Erythroblast (primary cell): ENCODE results near the gene OR6B3.
A peak's percentile ranks its signal among the peaks of the same experiment; 100 is the strongest.

ENCODE experiments used
- DNase-seq, 2 experiments: peaks; one replicate each; lab custom pipeline; 2025; lab: John Stamatoyannopoulos, UW
- GATA1 ChIP-seq: IDR thresholded peaks from 2 replicates; pipeline ENCODE4 v1.6.1; 2011; ENCODE audit warnings: low read depth, mild to moderate bottlenecking, control low read depth, low read length, moderate library complexity
- POLR2A ChIP-seq: IDR thresholded peaks from 2 replicates; pipeline ENCODE4 v1.6.1; 2011; ENCODE audit warnings: mild to moderate bottlenecking, low read length

Gene OR6B3

DNA sequence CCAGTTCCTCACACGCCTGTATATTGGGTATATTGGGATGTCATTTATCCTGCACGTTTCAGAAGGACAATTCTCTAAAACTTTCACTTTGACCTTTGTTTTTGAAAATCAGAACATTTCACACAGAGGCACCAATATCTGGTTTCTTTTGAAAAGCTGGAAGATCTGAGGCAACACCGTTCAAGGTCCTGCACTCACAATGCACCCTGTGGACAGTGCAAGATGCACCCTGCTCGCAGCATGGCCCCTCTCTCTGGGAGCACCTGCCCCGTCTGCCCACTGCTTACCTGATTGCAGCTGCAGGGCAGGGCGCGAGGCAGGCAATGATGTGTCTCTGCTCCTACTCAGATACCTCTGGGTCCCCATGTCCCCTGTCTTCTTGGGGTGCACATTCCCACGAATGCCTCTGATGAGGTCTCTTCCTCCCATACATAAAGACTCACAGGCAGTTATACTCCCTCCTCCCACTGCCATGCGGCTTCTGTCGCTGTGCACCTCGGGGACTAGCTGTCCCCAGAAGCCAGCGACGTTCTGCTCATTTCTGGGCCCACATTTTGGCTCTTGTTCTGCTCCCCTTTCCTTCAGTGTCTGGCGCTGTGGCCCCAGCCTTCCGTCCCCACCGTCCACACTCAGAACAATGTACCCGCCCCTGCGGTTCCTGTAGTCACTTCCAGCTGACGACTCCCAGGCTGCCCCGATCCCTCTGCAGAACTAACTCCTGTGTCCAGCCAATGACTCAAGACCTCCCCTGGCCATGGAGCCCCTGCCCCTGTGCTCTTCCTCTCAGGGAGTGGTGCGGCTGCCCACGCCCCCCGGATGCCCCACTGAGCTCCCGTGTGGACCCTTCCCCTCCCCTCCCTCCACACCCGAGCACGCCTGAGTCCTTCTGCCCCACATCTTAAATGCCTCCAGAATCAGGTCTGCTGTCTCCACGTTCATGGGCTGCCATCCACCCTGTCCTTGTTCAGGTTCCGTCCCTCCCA is at the start of gene OR6B3:
TSS of gene OR6B3 (minus strand) at position 349 of the 983 bp plus-strand sequence.
- TF ChIP-seq GATA1 (no peak), POLR2A (no peak)
- no peak for DNase-seq

DNA sequence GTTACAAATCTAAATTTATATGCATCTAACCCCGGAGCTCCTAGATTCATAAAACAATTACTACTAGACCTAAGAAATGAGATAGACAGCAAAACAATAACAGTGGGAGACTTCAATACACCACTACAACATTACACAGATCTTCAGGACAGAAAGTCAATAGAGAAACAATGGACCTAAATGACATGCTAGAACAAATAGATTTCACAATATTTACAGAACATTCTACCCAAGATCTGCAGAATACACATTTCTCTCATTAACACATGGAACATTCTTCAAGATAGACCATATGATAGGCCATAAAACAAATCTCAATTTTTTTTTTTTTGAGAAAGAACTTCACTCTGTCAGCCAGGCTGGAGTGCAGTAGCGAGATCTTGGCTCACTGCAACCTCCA is 45.0 kb upstream of the OR6B3 start:
- TF ChIP-seq GATA1 (no peak), POLR2A (no peak)
- no peak for DNase-seq

DNA sequence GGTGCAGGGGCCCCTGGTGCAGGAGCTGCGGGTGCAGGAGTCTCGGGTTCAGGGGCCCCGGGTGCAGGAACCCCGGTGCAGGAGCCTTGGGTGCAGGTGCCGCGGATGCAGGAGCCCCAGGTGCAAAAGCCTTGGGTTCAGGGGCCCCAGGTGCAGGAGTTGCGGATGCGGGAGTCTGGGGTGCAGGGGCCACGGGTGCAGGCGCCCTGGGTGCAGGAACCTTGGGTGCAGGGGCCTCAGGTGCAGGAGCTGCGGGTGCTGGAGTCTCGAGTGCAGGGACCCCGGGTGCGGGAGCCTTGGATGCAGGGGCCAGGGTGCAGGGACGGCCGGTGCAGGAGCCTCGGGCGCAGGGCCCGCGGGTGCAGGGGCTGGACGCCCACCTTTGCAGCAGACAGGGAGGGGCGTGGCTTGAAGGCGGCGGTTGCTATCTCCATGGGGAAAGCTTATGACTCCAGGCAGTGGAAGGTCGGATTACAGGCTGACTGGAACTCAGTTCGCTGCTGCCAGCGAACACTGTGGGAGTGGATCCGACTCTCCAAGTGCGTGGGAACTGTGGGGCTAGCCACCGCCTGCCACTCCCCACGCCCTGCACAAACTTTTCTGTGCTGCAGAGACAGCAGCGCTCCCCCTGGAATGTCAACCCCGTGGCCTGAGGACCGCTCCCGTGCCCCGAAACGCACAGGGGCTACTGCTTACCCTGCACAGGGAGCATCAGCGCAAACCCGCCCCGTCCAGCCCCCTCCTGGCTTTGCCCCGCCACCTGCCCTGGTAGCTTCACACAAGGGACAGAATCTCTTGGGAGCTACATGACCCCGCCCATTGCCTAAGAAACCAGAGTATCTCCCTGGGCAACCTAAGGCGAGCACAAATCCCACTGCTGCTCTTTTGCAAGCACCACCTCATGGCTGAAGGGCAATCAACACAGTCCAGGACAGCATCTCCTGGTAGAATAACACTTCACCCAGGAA is 42.5 kb upstream of the OR6B3 start:
- TF ChIP-seq GATA1: no peak
- no peak for TF ChIP-seq POLR2A
- DNase-seq: no peak

DNA sequence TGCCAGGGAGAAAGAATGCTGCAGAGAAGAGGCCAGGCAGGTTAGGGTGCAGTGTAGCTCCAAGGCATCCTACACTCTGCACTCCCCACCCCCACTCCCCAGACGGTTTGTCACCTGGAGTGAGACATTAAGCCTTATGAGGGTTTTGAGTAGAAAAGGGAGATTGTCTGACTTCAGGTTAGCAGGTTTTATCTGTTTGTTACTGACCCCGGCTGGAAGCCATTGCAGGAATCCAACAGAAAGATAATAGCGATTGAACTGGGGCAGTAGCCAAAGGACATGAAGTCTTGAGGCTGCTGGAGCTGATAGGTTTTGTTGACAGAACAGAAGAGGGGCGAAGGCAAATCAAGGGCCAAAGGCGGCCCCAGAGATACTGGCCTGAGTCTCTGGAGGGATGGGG is 36.0 kb upstream of the OR6B3 start:
- DNase-seq: no peak
- no peak for TF ChIP-seq POLR2A
- TF ChIP-seq GATA1: no peak

DNA sequence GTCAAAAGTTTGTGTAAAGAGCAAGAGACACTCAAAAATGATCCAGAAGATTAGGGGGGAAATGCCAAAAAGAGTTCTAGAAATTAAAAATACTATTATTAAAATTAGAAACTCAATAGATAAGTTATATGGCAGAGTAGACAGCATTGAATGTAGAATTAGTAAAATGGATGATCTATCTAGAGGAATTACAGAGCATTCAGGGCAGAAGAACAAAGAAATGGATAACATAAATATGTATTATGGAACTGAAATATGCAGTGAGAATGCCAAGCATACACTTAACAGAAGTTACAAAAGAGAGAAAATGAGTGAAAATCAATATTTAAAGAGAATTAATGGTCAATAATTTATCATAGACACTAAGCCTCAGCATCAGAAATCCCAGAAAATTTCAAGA is 33.2 kb upstream of the OR6B3 start:
- no peak for TF ChIP-seq GATA1
- TF ChIP-seq POLR2A: no peak
- no peak for DNase-seq

DNA sequence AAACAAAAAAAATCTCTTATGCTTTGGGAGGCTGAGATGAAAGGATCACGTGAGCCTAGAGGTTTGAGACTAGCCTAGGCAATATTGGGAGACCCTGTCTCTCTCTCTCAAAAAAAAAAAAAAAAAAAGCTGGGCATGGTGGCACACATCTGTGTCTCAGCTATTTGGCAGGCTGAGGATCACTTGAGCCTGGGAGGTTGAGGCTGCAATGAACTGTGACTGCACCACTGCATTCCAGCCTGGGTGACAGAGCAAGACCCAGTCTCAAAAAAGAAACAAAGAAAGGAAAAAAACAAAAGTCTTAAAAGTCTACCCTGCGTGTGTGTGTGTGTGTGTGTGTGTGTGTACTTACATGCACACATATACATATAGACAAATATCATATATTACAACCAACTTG is 25.3 kb upstream of the OR6B3 start:
- TF ChIP-seq GATA1 (no peak), POLR2A (no peak)
- DNase-seq: no peak

DNA sequence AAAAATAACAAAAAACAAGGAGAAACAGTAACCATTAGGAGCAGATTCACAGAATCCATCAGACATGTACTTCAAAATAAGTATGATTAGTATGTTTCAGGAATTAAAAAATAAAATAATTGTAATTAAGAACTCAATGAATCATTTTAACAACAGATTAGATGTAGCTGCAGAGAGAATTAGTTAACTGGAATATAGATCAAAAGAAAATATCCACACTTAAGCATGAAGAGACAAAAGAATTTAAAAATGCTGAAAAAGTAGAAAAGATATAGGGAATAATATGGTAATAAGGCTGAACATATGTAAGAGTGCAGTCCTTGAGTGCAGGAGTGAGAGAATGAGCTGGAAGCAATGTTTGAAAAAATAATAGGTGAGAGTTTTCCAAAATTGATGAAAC is 24.1 kb upstream of the OR6B3 start:
- no peak for TF ChIP-seq POLR2A
- TF ChIP-seq GATA1: no peak
- DNase-seq: no peak

DNA sequence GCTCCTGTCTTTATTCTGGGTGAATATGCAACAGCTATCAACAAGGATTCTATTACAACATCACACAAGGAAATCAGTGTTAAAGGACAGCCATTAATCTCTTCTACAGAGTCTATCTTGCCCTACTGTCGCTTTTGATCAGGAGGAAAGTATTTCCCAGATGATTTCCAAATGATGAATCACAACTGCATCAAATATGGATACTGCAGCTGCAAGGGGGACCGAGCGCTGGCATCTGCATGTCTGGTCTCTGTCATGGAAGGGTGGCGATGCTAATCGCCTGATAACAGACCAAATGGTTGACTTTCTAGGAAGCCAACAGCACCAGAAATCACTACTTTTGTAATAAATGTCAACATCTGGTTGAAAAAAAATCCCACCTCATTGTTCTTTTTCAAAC is 21.2 kb upstream of the OR6B3 start:
- TF ChIP-seq POLR2A (no peak), GATA1 (no peak)
- DNase-seq: no peak

DNA sequence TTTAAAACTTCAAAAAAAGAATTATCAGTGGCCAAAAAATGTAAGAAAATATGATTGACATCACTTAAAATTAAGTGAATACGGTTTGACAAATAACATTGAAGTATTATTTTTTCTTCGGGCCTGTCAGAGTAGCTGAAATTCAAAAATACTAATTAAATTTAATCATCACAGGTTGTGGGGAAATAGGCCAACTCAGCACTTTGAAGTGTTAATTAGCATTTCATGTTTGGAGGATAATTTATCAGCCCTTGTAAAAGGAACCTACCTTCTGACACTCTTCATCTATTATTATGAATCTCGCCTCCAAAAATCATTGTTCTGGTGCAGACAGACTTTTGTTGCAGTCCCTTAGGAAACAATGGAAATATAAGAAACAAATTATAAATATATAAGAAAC is 17.6 kb upstream of the OR6B3 start:
- no peak for DNase-seq
- TF ChIP-seq GATA1 (no peak), POLR2A (no peak)

DNA sequence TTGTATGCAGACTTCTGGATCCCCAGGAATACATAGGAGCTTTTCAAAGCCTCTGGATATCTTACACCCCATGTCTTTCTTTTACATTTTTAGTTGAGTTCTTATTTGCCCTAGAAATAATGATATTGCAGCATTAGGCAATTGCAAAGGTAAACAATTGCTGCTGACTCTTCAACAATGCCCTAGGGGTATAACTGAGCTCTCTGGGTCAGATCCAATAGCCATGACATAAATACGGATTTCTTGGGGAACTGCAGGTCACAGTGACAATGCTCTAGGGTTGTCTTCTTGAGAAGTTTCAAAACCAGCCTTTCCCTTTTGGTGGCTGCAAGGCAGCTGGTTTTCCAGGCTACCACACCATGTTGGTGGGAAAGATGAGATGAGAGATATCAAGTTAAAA is 16.5 kb upstream of the OR6B3 start:
- TF ChIP-seq POLR2A (no peak), GATA1 (no peak)
- no peak for DNase-seq

DNA sequence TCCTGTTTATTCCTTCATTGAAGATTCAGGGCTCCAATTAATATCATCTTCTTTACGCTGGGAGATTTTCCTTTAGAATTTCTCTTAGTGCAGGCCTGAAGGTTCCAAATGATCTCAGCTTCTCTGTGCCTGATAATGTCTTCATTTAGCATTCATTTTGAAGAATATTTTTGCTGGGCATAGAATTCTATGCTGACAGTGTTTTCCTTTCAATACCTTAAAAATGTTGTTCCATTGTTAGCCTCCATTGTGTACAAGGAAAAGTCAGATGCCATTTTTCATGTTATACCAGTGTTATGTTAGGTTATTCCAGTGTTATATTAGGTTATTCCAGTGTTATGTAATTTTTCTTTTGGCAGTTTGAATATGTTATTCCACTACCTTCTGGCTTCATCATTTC is 14.9 kb upstream of the OR6B3 start:
- TF ChIP-seq POLR2A (no peak), GATA1 (no peak)
- DNase-seq: no peak

DNA sequence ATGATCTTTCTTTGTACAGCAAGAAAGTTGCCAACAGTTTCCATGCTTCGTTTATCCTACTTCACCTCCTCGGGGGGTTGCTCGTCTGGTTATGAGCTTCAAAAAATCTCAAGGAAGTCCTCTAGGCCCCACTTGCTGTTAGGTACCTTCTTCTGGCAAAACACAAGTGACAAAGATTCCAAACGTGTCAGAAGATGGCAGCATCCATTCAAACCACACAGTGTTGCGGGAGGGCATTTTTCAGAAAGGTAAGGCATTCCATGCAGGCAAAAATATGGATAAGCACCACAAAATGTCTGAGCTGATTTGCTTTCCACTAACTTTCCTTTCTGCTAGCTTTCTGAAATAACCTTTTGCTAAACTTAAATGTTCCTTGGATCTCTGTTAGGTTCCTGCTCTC is 13.2 kb upstream of the OR6B3 start:
- TF ChIP-seq GATA1: no peak
- no peak for TF ChIP-seq POLR2A
- no peak for DNase-seq

DNA sequence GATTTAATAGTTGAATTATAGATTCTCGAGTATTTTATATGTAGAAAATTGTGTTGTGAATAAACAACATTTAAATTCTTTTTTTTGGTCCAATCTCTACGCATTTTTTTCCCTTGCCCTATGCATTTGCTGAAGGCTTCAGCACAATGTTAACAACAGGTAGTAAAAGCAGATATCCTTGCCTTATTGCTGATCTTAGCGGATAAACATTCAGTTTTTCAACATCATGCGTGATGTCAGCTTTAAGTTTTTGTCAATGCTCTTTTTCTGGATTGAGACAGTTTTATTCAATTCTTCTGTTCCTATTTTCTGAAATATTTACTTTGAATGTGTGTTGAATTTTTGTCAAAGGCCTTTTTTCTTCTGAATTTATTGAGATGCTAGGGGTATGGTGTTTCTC is 11.6 kb upstream of the OR6B3 start:
- TF ChIP-seq POLR2A (no peak), GATA1 (no peak)
- DNase-seq: no peak

DNA sequence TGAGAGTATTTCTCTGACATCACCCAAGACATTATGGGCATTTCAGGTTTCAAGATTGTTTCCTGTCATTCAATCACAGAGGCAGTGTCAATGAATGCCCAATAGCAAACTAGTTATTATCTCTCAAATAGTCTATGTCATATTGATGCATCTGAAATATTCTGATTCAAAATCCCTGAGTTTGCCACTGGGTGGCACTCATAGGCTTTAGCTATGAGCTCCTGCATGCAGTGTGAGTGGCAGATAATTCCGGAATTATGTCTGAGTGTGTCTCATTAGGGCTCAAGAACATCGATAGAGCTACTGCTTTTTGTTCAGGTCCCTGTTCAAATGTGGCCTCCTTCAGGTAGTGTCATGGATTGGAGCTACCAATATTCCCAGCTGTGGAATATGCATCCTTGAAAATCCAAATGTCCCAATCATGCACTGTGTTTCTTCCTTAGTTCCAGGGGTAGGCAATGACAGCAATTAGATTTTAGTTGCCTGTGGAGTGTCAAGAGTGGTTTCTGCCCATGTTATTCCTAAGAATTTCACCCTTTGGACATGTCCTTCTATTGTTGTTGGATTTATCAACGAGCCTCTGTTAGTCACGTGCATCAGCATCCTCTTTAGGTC is 7.8 kb upstream of the OR6B3 start:
- DNase-seq: peak; percentile 43 to 58
- TF ChIP-seq GATA1 (no peak), POLR2A (no peak)
